ENCODE data around the gene TUBGCP6. TPM values are rescaled to one million over a fixed set of nuclear protein-coding genes. Genes with fewer than 3 reads are reported as not detected.
"Not testable (repeated sequence)": the region's sequence is repeated elsewhere in the genome, so short reads cannot be mapped to it uniquely, and the experiment has no call there.

Gene TUBGCP6
- total RNA-seq, 1 donor from 2014 or later, result 58.1 TPM

- H3K9me3 ChIP-seq, result no peaks in the 10 kb centered on the region
- intact Hi-C loops (cut with DNase I), result loop anchor here (2.0 kb wide), 1 partner anchor 29 kb away; the partner anchor contains the start of gene PLXNB2
- no peaks in the 10 kb centered on the region for H3K4me1 ChIP-seq
- DNase-seq (ENCODE audit: low spot score in 2 of 2), result no peak
- no peak overlapping the region for H3K27ac ChIP-seq
- H3K36me3 ChIP-seq, result peaks cover 79 to 80% of the 10 kb centered on the region in 2 donors
- no peak for TF ChIP-seq CTCF (IDR thresholded peaks at IDR 0.05)
- H3K4me3 ChIP-seq, result no peak overlapping the region
- no peaks in the 10 kb centered on the region for H3K27me3 ChIP-seq
Observed at GRCh38 chr22:50277761-50278160, 32.9 kb upstream of the TUBGCP6 start.

- peaks cover 63 to 64% of the 10 kb centered on the region in 2 donors for H3K36me3 ChIP-seq
- TF ChIP-seq CTCF (IDR thresholded peaks at IDR 0.05), result peak in 2 of 3 experiments; percentile 55 to 64
- H3K9me3 ChIP-seq, result no peaks in the 10 kb centered on the region
- H3K27ac ChIP-seq, result no peak overlapping the region
- peak in 1 of 2 donors; percentile 74 for DNase-seq (ENCODE audit: low spot score in 2 of 2)
- H3K27me3 ChIP-seq, result no peaks in the 10 kb centered on the region
- intact Hi-C loops (cut with DNase I), result loop anchor here (1.0 to 2.0 kb wide), 2 partner anchors 31 to 51 kb away; partner anchors contain the start of genes DENND6B and PLXNB2
- H3K4me1 ChIP-seq, result peaks cover 5 to 9% of the 10 kb centered on the region in 2 donors
- H3K4me3 ChIP-seq, result no peak overlapping the region
Observed at GRCh38 chr22:50276143-50276542, 31.3 kb upstream of the TUBGCP6 start.

- intact Hi-C loops (cut with DNase I), result loop anchor here (1.0 to 2.0 kb wide), 3 partner anchors 31 to 67 kb away; partner anchors contain the start of genes DENND6B, PLXNB2 and PPP6R2
- H3K36me3 ChIP-seq, result peaks cover 55 to 56% of the 10 kb centered on the region in 2 donors
- no peak overlapping the region for H3K27ac ChIP-seq
Observed at GRCh38 chr22:50275181-50276055, 30.6 kb upstream of the TUBGCP6 start.

GRCh38 chr22:50274771-50275170 is 29.9 kb upstream of the TUBGCP6 start:
- intact Hi-C loops (cut with DNase I), result loop anchor here (2.0 kb wide), 1 partner anchor 68 kb away; the partner anchor contains the start of gene PPP6R2
- peaks cover 49 to 50% of the 10 kb centered on the region in 2 donors for H3K36me3 ChIP-seq
- peaks cover 9 to 19% of the 10 kb centered on the region in 2 donors for H3K4me1 ChIP-seq

More at GRCh38 chr22:50275181-50276055, 30.6 kb upstream of the TUBGCP6 start:
- no peak for TF ChIP-seq CTCF (IDR thresholded peaks at IDR 0.05)
- no peaks in the 10 kb centered on the region for H3K9me3 ChIP-seq
- H3K27me3 ChIP-seq, result no peaks in the 10 kb centered on the region
- H3K4me3 ChIP-seq, result no peak overlapping the region
- DNase-seq (ENCODE audit: low spot score in 2 of 2), result no peak
- peaks cover 9 to 16% of the 10 kb centered on the region in 2 donors for H3K4me1 ChIP-seq

GRCh38 chr22:50274311-50274710 is 29.5 kb upstream of the TUBGCP6 start:
- no peaks in the 10 kb centered on the region for H3K27me3 ChIP-seq

More at GRCh38 chr22:50274771-50275170, 29.9 kb upstream of the TUBGCP6 start:
- H3K4me3 ChIP-seq, result no peak overlapping the region
- TF ChIP-seq CTCF (IDR thresholded peaks at IDR 0.05), result no peak
- DNase-seq (ENCODE audit: low spot score in 2 of 2), result no peak
- no peak overlapping the region for H3K27ac ChIP-seq
- no peaks in the 10 kb centered on the region for H3K27me3 ChIP-seq
- no peaks in the 10 kb centered on the region for H3K9me3 ChIP-seq

GRCh38 chr22:50273781-50274180 is 29.0 kb upstream of the TUBGCP6 start:
- peaks cover 9 to 22% of the 10 kb centered on the region in 2 donors for H3K4me1 ChIP-seq

More at GRCh38 chr22:50274311-50274710, 29.5 kb upstream of the TUBGCP6 start:
- H3K4me1 ChIP-seq, result peaks cover 9 to 22% of the 10 kb centered on the region in 2 donors
- DNase-seq (ENCODE audit: low spot score in 2 of 2), result no peak
- TF ChIP-seq CTCF (IDR thresholded peaks at IDR 0.05), result peak in 2 of 3 experiments; percentile 30 to 32
- H3K36me3 ChIP-seq, result peaks cover 44 to 45% of the 10 kb centered on the region in 2 donors
- H3K27ac ChIP-seq, result no peak overlapping the region
- intact Hi-C loops (cut with DNase I), result loop anchor here (2.0 kb wide), 1 partner anchor 68 kb away; the partner anchor contains the start of gene PPP6R2
- no peaks in the 10 kb centered on the region for H3K9me3 ChIP-seq
- H3K4me3 ChIP-seq, result no peak overlapping the region

GRCh38 chr22:50273352-50273751 is 28.5 kb upstream of the TUBGCP6 start:
- H3K9me3 ChIP-seq; DNase-seq (ENCODE audit: low spot score in 2 of 2); H3K4me3 ChIP-seq; intact Hi-C loops (cut with DNase I); H3K27ac ChIP-seq; H3K27me3 ChIP-seq: not testable (repeated sequence)
- H3K4me1 ChIP-seq, result peaks cover 9 to 25% of the 10 kb centered on the region in 2 donors
- peaks cover 35 to 36% of the 10 kb centered on the region in 2 donors for H3K36me3 ChIP-seq

More at GRCh38 chr22:50273781-50274180, 29.0 kb upstream of the TUBGCP6 start:
- not testable (repeated sequence) for H3K27ac ChIP-seq; H3K4me3 ChIP-seq; DNase-seq (ENCODE audit: low spot score in 2 of 2); H3K27me3 ChIP-seq; H3K9me3 ChIP-seq
- intact Hi-C loops (cut with DNase I), result loop anchor here (2.0 kb wide), 1 partner anchor 69 kb away; the partner anchor contains the start of gene PPP6R2
- peaks cover 39 to 40% of the 10 kb centered on the region in 2 donors for H3K36me3 ChIP-seq

Measured in ascending aorta (tissue), 2 donors.